Spleen (tissue), 7 donors: ENCODE measurements around the gene MXRA8.

Experiments
- CTCF ChIP-seq, 11 experiments: fragments of 200-600 bp in 7 of 11; fragments of 450-650 bp in 4 of 11; sonication (generic) in 4 of 11; IDR thresholded peaks in 8 of 11; conservative IDR thresholded peaks in 3 of 11; 1 replicate in 7 of 11; 2 replicates in 4 of 11; pipeline versions ENCODE4 v1.4.0 to v1.8.0; 2016 to 2021; ENCODE audit warnings: antibody characterized with exemption in 11 of 11, inconsistent platforms in 4 of 11, mild to moderate bottlenecking in 1 of 11
- POLR2A ChIP-seq, 3 donors: fragments of 450-650 bp; IDR thresholded peaks; one replicate each; pipeline ENCODE4 v1.5.1; 2017; ENCODE audit warnings: antibody characterized with exemption in 3 of 3, mild to moderate bottlenecking in 1 of 3
- POLR2AphosphoS5 ChIP-seq, 3 donors: sonication (generic); formaldehyde crosslinking; IDR thresholded peaks; one replicate each; pipeline ENCODE4 v1.5.1; 2017; ENCODE audit warnings: antibody characterized with exemption in 3 of 3
- donor health status: DM: no; HTN: no; CAD: no; lungs with moderate emphysema.
- donor health status: DM: no; HTN: no; CAD: no.
- donor health status: DM: no; HTN: no; CAD: no.

- TF ChIP-seq POLR2A (IDR thresholded peaks at IDR 0.05) (no peak), CTCF (IDR thresholded peaks at IDR 0.05 in 8 of 11, conservative IDR thresholded peaks at IDR 0.05 in 3 of 11) (no peak), POLR2AphosphoS5 (IDR thresholded peaks at IDR 0.05) (no peak)
These were observed 32.2 kb downstream of the MXRA8 start for GRCh38 chr1:1326075-1326605.
